Testis (tissue), 3 donors: ENCODE results near the gene OSTN. TPM values are rescaled to one million over a fixed set of nuclear protein-coding genes. Genes with fewer than 3 reads are reported as not detected.

ENCODE experiments used
- DNase-seq: peaks from one replicate; pipeline ENCODE4 v3.0.0-alpha.2; 2019
- H3K27ac ChIP-seq, 2 donors: fragments of 200-600 bp; sonication (generic); one replicate each; pipeline ENCODE4 v1.5.1; 2019
- H3K27me3 ChIP-seq: fragments of 200-600 bp; sonication (generic); one replicate; pipeline ENCODE4 v1.5.1; 2019
- H3K36me3 ChIP-seq: fragments of 200-600 bp; sonication (generic); one replicate; pipeline ENCODE4 v1.5.1; 2017; ENCODE audit warnings: low read depth; ENCODE audit errors: missing control alignments
- H3K4me1 ChIP-seq: fragments of 200-600 bp; sonication (generic); one replicate; pipeline ENCODE4 v1.5.1; 2019
- H3K4me3 ChIP-seq, 2 donors: fragments of 200-600 bp; sonication (generic); one replicate each; pipeline ENCODE4 v1.5.1; 2017 to 2019
- H3K9me3 ChIP-seq: fragments of 200-600 bp; sonication (generic); one replicate; pipeline ENCODE4 v1.5.1; 2017
- POLR2A ChIP-seq: fragments of 450-650 bp; IDR thresholded peaks from one replicate; pipeline ENCODE4 v1.6.1; 2017; ENCODE audit warnings: antibody characterized with exemption, mild to moderate bottlenecking, moderate library complexity
- WGBS, 2 donors: methylation state at CpG; one replicate each; pipeline ENCODE4 v1.1.5; 2018; 5-methylcytosine and 5-hydroxymethylcytosine counted together
- intact Hi-C: fragments of 100-400 bp; cut with DNase I; formaldehyde crosslinking; loops from one replicate; pipeline ENCODE4 v1.15.1; 2023; ENCODE audit warnings: low total_unique reads
- polyA plus RNA-seq: library from polyadenylated mRNA; stranded (reverse); fragments of 350-450 nt; fragmentation: Illumina TruSeq; extraction: RNeasy Lipid Tissue Mini Kit (QIAGEN cat#74804); gene quantifications from one replicate; pipeline ENCODE4 v1.2.3, GENCODE V29; 2014; ENCODE audit warnings: low read depth, low replicate concordance; ENCODE audit not compliant: insufficient read depth
- total RNA-seq, 2 donors: library from RNA; depleted of rRNA; stranded (reverse); fragments of >200 nt; gene quantifications; one replicate each; pipeline ENCODE4 v1.2.3, GENCODE V29; 2016
- TF ChIP-seq, protein P1 (sequence below), 3 experiments: fragments of 450-650 bp in 2 of 3; fragments of 200-600 bp in 1 of 3; sonication (generic) in 1 of 3; IDR thresholded peaks; one replicate each; pipeline ENCODE4 v1.5.1; 2016 to 2019; ENCODE audit warnings: antibody characterized with exemption in 3 of 3, mild to moderate bottlenecking in 2 of 3, moderate library complexity in 1 of 3

Gene OSTN
- total and polyA plus RNA-seq, 3 donors from 2014 or later, result 0.16 TPM; not detected in 2

DNA sequence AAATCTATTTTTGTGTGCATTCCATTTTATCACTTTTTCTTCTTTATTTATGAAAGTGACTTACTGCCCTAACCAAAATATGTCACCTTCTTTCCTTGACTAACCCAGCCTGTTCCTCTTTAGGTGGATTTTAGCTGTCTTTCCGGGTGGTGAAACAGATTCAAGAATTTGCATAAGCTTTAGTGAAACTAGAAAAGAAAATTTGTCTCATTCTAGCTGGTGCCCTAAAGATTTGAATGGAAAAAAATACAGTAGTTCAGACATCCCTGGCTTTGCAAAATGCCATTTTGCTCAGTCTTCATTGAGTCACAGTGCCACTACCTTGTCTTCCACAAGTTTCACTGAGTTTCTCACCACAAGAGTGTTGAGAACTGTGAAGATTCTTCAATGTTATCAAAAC, 102.0 kb downstream of the OSTN start:
- no peaks in the 10 kb centered on the region for H3K27me3 ChIP-seq
- TF ChIP-seq, protein P1, sequence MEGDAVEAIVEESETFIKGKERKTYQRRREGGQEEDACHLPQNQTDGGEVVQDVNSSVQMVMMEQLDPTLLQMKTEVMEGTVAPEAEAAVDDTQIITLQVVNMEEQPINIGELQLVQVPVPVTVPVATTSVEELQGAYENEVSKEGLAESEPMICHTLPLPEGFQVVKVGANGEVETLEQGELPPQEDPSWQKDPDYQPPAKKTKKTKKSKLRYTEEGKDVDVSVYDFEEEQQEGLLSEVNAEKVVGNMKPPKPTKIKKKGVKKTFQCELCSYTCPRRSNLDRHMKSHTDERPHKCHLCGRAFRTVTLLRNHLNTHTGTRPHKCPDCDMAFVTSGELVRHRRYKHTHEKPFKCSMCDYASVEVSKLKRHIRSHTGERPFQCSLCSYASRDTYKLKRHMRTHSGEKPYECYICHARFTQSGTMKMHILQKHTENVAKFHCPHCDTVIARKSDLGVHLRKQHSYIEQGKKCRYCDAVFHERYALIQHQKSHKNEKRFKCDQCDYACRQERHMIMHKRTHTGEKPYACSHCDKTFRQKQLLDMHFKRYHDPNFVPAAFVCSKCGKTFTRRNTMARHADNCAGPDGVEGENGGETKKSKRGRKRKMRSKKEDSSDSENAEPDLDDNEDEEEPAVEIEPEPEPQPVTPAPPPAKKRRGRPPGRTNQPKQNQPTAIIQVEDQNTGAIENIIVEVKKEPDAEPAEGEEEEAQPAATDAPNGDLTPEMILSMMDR (IDR thresholded peaks at IDR 0.05), result no peak
- TF ChIP-seq POLR2A, result no peak
- H3K27ac ChIP-seq, result no peak overlapping the region
- WGBS, 2 donors, result 89% methylated on average over 1 of the region's 1 CpG
- H3K9me3 ChIP-seq, result no peaks in the 10 kb centered on the region
- no peaks in the 10 kb centered on the region for H3K4me1 ChIP-seq
- H3K4me3 ChIP-seq, result no peak overlapping the region
- no peak for DNase-seq
- intact Hi-C loops, result no loop called here
- H3K36me3 ChIP-seq, result no peaks in the 10 kb centered on the region

DNA sequence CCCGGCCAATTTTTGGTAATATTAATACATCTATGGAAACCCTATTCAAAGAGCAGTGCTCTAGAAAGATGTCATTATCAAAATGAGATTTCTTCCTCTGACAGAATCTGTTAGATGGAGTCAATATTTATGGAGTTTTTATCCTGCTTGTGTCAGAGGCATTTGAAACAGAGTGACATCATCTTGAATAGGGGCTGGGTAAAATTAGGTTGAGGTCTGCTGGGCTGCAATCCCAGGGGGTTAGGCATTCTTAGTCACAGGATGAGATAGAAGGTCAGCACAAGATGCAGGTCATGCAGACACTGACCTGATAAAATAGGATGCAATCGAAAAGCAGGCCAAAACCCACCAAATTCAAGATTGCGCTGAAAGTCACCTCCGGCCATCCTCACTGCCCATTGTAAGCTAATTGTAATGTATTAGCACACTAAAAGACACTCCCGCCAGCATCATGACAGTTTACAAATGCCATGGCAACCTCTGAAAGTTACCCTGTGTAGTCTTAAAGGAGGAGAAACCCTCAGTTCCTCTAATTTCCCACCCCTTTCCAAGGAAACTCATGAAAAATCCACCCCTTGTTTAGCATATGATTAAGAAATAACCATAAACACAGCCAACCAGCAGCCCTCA, 102.9 kb downstream of the OSTN start:
- intact Hi-C loops, result no loop called here
- DNase-seq, result no peak
- Histone ChIP-seq H3K4me1 (no peaks in the 10 kb centered on the region), H3K9me3 (no peaks in the 10 kb centered on the region), H3K4me3 (no peak overlapping the region), H3K36me3 (no peaks in the 10 kb centered on the region), H3K27me3 (no peaks in the 10 kb centered on the region), H3K27ac (no peak overlapping the region)
- no peak for TF ChIP-seq POLR2A
- TF ChIP-seq, protein P1 (IDR thresholded peaks at IDR 0.05), result no peak
- 92% methylated on average over 5 of the region's 5 CpGs for WGBS, 2 donors

DNA sequence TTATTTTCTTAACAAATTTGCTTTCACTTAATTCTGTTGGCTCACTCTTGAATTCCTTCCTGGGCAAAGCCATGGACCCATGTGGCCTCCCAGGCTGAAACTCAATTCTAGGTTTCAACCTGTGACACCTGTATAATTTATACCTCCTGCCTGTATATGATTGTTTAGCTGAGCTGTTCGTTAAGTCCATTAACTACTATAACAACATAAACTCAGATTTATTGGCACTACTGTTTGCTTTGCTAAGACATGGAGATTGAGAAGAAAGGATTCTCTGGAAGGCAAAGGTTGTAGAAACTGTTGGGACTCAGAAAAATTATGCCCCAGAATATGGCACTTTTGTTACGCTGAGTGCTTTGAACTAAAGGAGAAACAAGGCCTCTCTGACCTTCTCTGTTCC, 103.4 kb downstream of the OSTN start:
- Histone ChIP-seq H3K27ac (no peak overlapping the region), H3K4me3 (no peak overlapping the region), H3K4me1 (no peaks in the 10 kb centered on the region), H3K36me3 (no peaks in the 10 kb centered on the region), H3K27me3 (no peaks in the 10 kb centered on the region), H3K9me3 (no peaks in the 10 kb centered on the region)
- 77 to 83% methylated on average over 2 of the region's 2 CpGs for WGBS, 2 donors
- intact Hi-C loops, result no loop called here
- no peak for DNase-seq
- TF ChIP-seq, protein P1 (IDR thresholded peaks at IDR 0.05), result no peak
- no peak for TF ChIP-seq POLR2A

DNA sequence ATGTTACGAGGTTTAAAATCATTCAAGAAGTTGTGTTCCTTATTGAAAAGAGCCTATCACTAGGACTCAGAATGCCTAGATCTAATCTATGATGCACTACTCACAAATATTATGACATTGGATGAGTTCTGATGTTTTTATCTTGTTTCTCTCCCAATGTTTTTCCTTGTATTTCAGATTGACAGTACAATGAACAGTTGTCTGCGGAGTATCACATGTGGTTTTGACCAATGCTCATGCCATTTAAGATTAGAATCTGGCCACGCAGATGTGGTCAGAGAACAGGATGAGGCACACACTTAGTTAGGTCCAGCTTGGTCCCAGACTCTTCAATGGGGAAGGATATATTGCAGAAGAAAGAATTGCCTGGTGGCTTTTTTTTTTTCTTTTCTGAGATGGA, 104.6 kb downstream of the OSTN start:
- Histone ChIP-seq H3K27me3 (no peaks in the 10 kb centered on the region), H3K4me1 (no peaks in the 10 kb centered on the region), H3K27ac (no peak overlapping the region), H3K9me3 (no peaks in the 10 kb centered on the region), H3K4me3 (no peak overlapping the region), H3K36me3 (no peaks in the 10 kb centered on the region)
- intact Hi-C loops, result no loop called here
- WGBS, 2 donors, result 79 to 80% methylated on average over 3 of the region's 3 CpGs
- TF ChIP-seq POLR2A, result no peak
- TF ChIP-seq, protein P1 (IDR thresholded peaks at IDR 0.05), result no peak
- DNase-seq, result no peak

DNA sequence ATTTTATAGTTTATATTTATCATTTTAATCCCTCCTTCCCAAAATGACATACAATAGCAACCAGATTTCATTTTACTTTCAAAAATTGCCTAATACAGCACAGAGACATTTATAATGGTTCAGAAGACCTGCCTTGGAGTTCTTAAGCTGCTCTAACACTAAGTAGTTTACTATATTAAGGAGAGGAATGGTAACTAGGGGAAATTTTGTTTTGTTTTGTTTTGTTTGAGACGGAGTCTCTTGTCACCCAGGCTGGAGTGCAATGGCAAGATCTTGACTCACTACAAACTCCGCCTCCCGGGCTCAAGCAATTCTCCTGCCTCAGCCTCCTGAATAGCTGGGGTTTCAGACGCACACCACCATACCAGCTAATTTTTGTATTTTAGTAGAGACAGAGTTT, 107.4 kb downstream of the OSTN start:
- Histone ChIP-seq H3K27me3 (no peaks in the 10 kb centered on the region), H3K27ac (no peak overlapping the region), H3K36me3 (no peaks in the 10 kb centered on the region), H3K9me3 (no peaks in the 10 kb centered on the region), H3K4me3 (no peak overlapping the region), H3K4me1 (no peaks in the 10 kb centered on the region)
- WGBS, 2 donors, result 82 to 91% methylated on average over 4 of the region's 4 CpGs
- DNase-seq, result no peak
- no peak for TF ChIP-seq POLR2A
- TF ChIP-seq, protein P1 (IDR thresholded peaks at IDR 0.05), result no peak
- intact Hi-C loops, result no loop called here
